ENCODE data around the gene ISM2.

- TF ChIP-seq ZNF384 (IDR thresholded peaks at IDR 0.05; ENCODE audit: low read depth, low read length) (no peak), SP2 (IDR thresholded peaks at IDR 0.05; ENCODE audit: extremely low read depth, low read depth, low read length, poor library complexity, severe bottlenecking) (no peak), CTCF (IDR thresholded peaks at IDR 0.05 in 2 of 3, conservative IDR thresholded peaks at IDR 0.05 in 1 of 3; ENCODE audit: insufficient read depth in 2 of 3, low read depth in 1 of 3, low read length in 3 of 3) (no peak)
These were observed 9.6 kb downstream of the ISM2 start for GRCh38 chr14:77489041-77489440.
